HTERT RPE-1 (cell line): ENCODE results near the gene ZMYND8.

ENCODE experiments used
- in situ Hi-C: fragments of 300-500 bp; cut with MboI; formaldehyde crosslinking; loops from 4 replicates; pipeline ENCODE4 v1.14.3; 2020; ENCODE audit warnings: low sequenced_read_pairs

Gene ZMYND8

DNA sequence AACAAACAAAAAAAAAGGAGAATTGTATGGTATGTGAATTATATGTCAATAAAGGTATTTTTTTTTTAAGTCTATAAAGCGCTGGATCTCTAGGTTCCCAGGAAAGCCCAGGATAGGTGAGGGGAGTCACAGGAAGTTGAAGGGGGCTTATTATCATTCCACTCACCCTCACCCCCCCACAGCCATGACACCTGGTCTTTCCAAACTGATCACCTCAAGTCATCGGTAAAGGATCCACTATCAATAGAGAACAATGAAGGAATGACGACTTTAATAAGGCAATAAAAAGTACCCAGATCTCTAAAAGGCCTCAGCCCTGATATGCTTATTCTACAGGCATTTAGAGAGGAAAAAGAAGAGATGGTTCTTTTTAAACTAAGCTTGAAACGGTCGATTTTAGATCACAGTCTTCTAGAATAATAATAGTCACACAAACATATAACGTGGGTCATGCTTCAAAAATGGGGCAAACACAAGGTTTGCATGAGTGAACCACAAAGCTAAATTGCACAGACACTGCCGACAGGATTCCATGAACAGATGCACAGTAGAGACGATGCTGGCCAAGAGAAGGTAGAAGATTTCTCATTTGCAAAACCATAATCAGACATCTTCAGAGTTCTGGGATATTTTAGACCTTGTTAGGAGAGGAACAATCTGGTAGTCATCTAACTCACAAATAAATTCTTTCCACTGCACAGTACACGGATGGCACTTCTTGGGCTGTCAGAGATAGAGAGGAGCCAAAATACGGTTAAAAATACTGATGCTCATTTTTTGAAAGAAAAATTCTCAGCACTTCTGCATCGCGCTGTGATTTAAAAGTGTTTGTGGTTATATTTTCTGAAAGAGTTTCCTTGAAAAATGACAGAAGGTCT lies 21.0 kb downstream of the ZMYND8 start:
- in situ Hi-C loops, result no loop called here

DNA sequence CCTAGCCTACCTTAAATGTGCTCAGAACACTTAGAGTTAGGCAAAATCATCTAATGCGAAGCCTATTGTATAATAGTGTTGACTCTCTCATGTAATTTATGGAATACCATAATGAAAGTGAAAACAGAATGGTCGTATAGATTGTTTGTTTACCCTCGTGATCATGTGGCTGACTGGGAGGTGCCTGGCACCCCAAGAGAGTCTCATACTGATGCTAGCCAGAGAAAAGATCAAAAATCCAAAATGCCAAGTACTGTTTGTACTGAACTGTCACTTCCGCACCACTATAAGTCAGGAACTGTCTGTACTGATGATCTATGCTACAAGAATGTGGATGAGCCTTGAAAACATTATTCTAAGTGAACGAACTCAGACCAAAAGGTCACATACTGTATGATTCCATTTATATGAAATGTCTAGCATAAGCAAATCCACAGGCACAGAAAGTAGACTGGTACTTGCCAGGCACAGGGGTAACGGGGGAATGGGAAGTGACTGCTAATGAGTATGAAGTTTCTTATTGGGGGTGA lies 22.4 kb downstream of the ZMYND8 start:
- in situ Hi-C loops, result no loop called here

DNA sequence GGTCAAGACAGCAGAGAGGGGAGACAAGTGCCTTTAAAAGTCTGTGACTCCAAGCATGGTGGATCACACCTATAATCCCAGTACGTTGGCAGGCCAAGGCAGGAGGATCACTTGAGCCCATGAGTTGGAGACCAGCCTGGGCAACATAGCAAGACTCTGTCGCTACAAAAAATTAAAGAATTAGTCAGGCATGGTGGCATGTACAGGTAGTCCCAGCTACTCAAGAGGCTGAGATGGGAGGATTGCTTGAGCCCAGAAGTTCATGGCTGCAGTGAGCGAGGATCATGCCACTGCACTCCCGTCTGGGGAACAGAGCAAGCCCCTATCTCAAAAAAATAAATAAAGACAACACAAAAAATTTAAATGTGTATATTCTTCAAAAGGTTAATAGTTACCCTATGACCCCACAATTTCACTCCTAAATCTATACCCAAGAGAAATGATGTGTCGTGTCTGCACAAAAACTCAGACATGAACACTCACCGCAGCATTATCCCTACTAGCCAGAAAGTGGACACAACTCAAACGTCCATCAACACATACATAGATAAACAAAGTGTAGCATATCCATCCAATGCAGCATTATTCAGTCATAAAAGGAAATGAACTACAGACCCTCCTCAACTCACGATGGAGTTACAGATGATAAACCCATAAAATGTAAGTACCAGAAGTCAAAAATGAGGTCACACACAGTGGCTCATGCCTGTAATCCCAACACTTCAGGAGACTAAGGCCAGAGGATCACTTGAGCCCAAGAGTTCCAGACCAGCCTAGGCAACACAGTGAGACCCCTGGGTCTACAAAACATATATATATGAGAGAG lies 23.9 kb downstream of the ZMYND8 start:
- in situ Hi-C loops, result no loop called here

DNA sequence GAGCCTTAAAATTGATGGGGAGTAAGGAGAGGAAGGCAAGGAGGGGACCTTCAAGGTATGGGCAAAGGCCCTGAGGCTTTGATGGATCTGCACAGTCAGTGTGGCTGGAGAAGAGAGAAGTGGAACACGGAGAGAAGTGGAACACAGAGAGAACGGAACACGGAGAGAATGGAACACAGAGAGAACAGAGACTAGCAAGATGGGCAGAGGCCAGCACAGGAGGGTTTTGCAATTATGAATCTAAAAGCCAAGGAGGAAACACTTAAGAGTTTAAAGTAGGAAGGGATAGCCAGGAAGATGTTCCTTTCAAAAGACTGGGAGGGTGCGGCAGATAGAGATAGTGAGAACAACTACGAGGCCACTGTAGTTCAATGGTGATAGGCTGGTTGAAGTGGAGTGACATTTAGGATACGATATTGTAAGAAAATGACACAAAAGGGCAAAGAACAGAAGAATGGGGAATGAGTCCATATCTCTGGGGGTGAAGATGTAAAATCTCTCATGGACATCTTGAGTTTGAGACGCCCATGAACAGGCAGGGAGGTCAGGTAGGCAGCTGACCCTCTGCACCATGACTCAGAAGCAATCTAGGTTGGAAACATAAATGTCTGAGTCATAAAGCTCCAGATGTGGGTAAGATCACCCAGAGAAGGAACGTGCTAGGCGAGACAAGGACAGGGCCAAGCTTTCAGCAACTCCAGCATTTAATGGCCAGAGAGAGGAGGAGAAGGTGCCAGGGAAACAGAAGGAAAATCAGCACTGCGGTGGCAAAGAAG lies 25.4 kb downstream of the ZMYND8 start:
- in situ Hi-C loops, result no loop called here

DNA sequence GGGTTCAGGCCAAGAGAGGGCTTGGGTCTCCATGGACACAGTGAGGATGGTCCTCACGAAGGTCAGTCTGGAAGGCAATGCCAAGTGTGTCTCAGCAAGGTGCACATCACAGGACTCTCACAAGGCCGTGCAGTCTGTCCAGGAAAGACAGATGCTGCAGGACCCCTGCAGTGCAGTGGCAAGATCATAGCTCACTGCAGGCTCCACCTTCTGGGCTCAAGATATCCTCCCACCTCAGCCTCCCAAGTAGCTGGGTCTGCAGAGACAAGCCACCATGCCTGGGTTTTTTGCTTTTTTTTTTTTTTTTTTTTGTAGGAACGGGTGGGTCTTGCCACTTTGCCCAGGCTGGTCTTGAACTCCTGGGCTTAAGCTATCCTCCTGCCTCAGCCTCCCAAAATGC lies 26.4 kb downstream of the ZMYND8 start:
- in situ Hi-C loops, result no loop called here

DNA sequence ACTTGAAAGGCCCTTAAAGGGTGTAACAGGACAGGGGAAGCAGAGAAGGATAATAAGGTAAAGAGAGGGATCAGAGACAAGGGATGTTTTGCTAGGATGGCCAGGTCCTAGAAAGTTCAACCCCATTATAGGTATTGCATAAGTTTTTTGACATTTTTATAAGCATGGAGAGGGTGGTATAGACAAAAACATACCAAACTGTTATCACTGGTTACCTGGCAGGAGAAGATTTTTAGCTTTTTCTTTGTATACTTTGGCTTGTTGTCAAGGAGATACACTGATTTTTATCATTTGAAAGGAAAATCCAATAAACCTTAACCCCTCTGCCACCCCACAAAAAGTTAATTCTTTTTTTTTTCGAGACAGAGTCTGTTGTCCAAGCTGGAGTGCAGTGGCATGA lies 28.4 kb downstream of the ZMYND8 start:
- in situ Hi-C loops, result no loop called here

DNA sequence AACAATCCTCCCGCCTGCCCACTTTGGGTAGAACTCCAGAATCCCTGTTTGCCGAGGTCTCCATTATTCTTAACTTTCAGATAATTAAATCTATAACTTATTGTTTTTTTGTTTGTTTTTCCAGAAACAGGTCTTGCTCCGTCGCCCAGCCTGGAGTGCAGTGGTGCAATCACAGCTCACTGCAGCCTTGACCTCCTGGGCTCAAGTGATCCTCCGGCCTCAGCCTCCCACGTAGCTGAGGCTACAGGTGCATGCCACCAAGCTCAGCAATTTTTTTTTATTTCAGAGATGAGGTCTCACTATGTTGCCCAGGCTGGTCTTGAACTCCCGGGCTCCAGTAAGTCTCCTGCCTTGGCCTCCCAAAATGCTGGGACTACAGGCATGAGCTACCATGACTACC lies 28.8 kb downstream of the ZMYND8 start:
- in situ Hi-C loops, result no loop called here

DNA sequence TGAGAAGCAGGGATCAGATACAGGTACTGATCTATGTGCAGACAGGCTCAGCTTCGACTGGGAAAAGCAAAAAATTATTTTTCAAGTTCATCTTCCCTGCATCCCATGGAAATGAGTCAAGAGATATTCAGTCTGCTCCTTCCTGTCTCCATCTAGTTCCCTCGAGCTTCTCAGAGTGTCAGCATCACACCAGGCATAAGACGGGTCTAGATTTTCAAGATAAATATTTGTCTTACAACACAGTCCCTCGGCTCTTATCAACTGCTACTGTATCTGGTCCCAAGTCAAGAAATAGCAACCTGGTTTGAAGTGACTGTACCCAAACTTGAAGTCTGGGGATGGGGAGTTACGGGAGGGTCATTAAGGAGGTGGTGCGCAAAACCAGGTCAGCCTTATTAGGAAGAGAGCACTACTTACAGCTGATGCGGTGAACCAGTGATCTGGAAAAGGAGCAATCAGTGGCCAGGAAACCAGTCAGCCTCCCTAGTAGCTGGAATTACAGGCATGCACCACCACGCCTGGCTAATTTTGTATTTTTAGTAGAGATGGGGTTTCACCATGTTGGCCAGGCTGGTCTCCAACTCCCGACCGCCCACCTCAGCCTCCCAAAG lies 29.7 kb downstream of the ZMYND8 start:
- in situ Hi-C loops, result no loop called here

DNA sequence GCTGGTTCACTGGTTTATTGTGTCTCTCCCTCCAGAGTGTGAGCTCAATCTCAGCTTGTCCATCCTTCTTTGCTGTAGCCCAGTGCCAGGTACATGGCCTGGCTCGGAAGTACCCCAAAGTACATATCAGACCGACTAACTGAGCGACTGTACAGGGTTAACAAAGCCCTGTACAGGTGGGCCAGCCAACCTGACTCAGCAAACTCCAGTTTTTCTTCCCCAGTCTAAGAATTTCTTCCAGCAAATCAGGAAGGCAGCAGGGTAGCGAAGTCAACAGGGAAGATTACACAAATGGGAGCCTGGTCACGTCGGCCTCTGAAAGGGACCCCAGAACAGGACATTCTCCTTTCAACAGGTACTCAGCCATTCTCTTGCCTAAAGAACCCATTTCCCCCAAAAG lies 31.3 kb downstream of the ZMYND8 start:
- in situ Hi-C loops, result no loop called here

DNA sequence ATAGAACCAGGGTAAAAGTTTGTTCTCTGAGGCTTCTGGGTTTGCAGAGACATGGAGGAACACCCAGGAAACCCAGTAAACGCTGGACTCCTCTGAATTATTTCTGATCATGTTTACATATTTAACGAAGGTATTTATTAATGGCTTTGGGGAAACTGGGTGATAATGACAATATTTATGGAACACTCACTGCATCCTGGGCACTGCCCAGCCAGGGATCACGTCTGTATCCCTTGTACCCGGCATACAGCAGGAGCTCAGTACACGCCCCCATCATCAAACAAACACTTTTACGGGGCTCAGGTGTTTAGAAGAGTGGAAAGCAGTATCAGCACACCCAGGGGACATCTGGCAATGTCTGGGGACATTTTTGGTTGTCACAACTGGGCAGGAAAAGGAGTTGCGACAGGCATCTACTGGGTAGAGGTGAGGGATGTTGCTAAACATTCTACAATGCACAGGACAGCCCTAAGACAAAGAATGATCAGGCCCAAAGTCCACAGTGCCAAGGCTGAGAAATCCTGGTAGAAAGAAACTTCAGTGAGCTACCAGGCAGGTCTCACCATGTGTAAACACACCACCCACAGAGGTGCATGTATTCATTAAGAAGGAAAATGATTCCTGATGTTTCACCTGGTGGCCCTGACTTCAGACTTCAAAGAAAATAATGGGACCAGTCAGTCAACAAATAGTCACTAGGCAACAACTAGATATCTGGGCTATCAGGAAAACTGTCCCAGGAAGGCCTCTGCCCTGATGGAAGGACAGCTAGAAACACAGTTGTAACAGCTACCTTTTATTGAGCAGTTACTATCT lies 35.3 kb downstream of the ZMYND8 start:
- in situ Hi-C loops, result no loop called here

DNA sequence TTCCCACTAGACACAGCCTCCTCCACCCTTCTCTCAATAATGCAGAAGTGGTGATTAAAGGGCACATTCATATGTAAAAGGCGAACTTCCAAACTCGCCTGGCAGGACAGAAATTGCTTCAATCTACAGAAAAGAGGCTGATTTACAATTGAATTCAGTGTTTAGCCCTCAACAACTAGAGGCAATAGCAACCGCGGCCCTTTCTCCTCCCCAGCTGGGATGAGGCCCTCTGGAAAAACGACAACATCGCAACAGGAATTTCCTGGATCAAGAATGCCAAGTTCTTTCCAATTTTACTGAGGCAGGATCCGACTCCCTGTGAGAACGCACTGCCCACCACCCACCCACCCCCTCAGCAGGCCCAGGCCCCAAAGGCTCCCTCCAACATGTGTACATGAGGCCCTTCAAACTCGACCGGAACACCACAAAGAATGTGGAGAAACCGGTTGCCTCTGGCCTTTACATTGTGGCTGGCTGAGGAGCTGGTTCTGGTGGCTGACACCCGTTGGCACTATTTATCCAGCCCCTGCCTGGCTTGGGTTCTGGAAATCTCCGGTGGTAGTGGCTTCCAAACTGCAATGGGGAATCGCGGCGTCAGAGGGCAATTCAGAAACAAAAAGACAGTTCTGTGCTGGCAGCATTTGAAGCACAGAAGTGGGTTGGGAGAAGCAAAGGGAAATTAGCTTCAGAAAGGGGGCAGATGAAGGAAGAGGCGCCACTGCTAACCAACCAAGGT lies 36.8 kb downstream of the ZMYND8 start:
- in situ Hi-C loops, result no loop called here

DNA sequence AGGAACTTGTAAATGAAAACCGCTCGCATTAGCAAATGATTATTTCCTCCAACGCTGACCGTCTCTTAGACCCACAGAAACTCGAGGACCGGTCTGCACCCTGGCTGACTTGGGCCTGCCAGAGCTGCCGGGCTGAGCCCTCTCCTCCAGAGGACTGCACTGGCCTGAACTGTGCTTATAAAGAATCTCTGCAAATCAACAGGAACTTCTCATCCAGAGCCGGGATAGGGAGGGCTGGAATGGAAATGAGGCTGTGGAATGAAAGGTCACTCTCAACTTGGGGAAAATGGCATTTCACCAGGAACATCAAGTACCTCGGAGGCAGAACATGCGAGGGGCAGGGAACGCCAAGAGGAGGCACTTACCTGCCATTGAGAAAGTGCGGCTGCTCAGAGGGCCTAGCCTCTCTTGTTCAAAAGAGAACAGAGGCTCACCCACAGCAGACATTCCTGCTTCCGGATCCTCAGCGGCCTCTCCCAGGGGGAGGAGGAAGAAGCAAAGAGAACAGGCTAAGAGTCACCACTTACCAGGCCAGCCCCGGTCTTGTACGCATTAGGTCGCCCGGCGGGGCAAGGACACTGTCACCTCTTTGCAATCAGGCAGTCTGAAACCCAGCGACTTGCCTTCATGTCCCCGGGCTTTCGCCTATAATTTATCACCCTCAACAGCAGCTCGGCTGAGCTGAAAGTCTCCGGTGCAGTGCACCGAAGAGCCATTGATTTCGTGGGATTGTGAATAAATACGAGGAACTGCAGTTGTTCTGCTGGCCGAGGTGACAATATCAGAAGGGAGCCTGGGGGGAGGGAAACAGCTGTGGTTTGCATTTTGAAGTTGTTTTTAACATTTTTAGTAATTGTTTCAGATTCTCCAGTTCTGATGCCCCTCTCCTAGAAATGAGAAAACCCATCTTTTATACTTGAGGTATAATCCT lies 37.6 kb downstream of the ZMYND8 start:
- in situ Hi-C loops, result no loop called here

DNA sequence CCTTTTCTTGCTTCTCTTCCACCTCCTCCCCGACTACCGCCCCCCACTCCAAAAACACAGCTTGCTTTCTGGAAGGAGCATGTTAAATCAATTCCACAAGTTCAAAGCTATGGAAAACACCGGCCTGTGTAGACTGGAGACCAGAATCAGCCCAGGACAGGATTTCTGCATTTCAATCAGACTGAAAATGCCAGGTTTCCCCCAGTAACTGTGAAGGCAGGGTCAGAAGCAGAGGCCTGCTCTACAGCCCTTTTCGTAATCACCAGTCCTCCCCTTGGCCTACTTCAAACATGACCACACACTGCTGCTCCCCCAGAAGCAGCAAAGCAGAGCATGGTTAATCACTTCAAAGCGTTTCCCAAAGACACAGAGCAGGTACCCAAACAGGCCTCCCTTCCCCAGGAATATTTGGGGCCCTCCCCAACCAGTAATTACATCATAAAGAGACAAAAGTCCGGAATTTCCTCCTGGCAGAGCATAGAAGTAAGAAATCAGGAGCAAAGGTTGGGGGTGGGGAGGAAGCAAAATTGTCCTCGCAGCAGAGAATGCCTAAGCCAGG lies 38.4 kb downstream of the ZMYND8 start:
- in situ Hi-C loops, result no loop called here

DNA sequence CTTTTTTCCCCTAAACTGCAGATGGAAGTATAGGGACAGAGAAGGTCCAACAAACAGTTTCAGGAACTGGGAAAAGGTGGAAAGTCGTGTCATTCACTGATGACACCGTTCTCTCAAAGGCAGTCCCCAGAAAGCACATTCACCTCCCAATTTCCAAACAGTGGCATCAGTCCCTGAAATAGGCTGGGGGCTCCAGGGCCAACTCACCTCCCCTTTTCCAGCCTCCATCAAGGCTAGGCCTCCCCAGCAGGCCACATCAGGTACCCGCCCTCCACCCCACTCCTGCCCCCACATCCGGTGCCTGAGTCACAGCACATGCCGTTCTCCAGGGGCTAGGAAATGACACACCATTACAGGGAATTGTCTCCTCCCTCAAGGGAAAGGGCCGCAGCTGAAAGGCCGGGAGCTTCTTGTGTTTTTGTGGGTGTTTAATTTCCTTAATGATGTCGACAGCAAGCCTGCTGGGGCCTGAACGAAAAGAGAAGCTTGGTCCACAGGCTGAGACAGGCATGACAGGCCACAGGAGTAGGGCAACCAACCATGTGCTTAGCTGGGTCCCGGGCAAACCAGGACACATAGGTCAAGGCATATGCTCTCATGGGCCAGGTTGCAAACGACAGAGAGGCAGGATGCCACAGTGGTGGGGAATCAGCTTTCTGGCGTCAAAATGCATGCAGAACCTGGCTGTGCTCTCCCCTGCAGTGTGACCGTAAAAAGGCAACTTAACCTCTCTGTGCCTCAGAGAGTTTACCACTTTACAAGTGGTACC lies 39.2 kb downstream of the ZMYND8 start:
- in situ Hi-C loops, result no loop called here

DNA sequence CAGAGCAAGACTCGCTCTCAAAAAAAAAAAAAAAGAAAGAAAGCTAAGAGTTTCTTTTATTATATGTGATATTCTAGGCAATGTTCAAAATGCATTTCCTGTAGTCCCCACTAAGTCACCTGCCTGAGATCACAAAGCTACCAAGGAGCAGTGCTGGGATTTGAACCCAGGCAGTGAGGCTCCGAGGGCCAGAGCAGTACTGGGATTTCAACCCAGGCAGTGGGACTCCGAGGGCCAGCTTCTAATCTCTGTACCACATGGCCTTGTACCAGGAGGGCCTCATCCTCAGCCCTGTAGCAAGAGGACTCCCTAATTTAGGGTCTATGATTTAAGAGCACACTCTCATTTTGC lies 39.7 kb downstream of the ZMYND8 start:
- in situ Hi-C loops, result no loop called here

DNA sequence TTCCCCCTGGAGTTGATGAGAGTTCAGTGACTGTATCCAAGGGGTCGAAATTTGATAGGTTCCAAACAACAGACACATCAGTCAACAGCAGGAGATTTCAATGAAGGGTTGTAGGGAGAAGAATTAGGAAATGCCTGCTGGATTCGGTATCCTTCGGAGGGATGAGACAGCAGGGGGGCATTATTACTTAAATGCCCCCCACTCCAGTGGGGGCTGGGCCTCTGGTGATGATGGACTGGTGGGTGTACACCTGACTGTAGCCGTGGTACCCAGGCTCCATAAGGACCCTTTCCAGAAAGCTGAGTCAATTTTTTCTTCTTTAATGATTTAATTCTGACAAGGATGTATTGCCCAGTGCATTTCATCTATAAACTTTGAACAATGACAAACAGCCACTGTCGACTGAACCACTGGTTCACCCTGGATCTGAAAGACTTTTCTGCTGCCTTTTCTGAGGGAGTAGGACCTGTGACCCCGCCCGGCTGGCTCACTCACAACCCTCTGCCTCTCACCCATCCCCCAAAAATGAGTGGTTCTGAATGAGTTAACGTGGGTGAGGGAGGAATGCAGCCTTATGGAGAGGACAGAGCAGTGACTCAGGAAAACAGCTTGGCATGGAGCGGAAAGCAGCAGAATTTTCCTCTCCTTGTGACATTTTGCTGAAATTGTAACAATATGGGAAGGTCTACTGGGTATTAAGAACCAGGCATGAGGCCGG lies 41.0 kb downstream of the ZMYND8 start:
- in situ Hi-C loops, result no loop called here
